GM23248 (cell line): ENCODE measurements around the gene KRTAP2-2.

Experiments used
- EZH2 ChIP-seq: fragments of 200-600 bp; sonication (generic); IDR thresholded peaks from 2 replicates; pipeline ENCODE4 v1.6.1; 2018; ENCODE audit warnings: antibody characterized with exemption, mild to moderate bottlenecking; ENCODE audit not compliant: insufficient read depth, poor library complexity, severe bottlenecking
- EZH2phosphoT487 ChIP-seq: fragments of 200-600 bp; sonication (generic); IDR thresholded peaks from 2 replicates; pipeline ENCODE4 v1.6.1; 2018; ENCODE audit warnings: antibody characterized with exemption, moderate library complexity, mild to moderate bottlenecking, low read depth; ENCODE audit not compliant: insufficient read depth

GRCh38 chr17:41012326-41013120 is 42.5 kb downstream of the KRTAP2-2 start:
- no peak for TF ChIP-seq EZH2
- no peak for TF ChIP-seq EZH2phosphoT487
